Smooth muscle cell (in vitro differentiated cells): ENCODE results near the gene TMEM184B. TPM values are rescaled to one million over a fixed set of nuclear protein-coding genes. Genes with fewer than 3 reads are reported as not detected.

Experiments used
- DNase-seq: peaks from one replicate; lab custom pipeline; 2025; ENCODE audit not compliant: unreplicated experiment; lab: John Stamatoyannopoulos, UW
- H2AFZ ChIP-seq: fragments of 200-600 bp; sonication (generic); 2 replicates; pipeline ENCODE4 v1.6.0; 2016; ENCODE audit warnings: antibody characterized with exemption, low read depth, mild to moderate bottlenecking
- H3F3A ChIP-seq: fragments of 200-600 bp; sonication (generic); 2 replicates; pipeline ENCODE4 v1.6.0; 2017; ENCODE audit warnings: antibody characterized with exemption, low read depth
- H3K27ac ChIP-seq: fragments of 200-600 bp; sonication (generic); 2 replicates; pipeline ENCODE4 v1.5.1; 2016; ENCODE audit warnings: low read depth, mild to moderate bottlenecking
- H3K27me3 ChIP-seq: fragments of 200-600 bp; sonication (generic); 2 replicates; pipeline ENCODE4 v1.6.1; 2016; ENCODE audit warnings: low read depth, mild to moderate bottlenecking
- H3K36me3 ChIP-seq: fragments of 200-600 bp; sonication (generic); 2 replicates; pipeline ENCODE4 v1.5.1; 2016; ENCODE audit warnings: low read depth
- H3K4me1 ChIP-seq: fragments of 200-600 bp; sonication (generic); 2 replicates; pipeline ENCODE4 v1.5.1; 2016; ENCODE audit warnings: low read depth
- H3K4me2 ChIP-seq: fragments of 200-600 bp; sonication (generic); 2 replicates; pipeline ENCODE4 v1.6.0; 2016; ENCODE audit warnings: mild to moderate bottlenecking
- H3K4me3 ChIP-seq: fragments of 200-600 bp; sonication (generic); 2 replicates; pipeline ENCODE4 v1.5.1; 2016; ENCODE audit warnings: mild to moderate bottlenecking
- H3K79me2 ChIP-seq: fragments of 200-600 bp; sonication (generic); 2 replicates; pipeline ENCODE4 v1.6.0; 2016; ENCODE audit warnings: low read depth, mild to moderate bottlenecking
- H3K9ac ChIP-seq: fragments of 200-600 bp; sonication (generic); 2 replicates; pipeline ENCODE4 v1.6.0; 2016; ENCODE audit warnings: low read depth
- H3K9me3 ChIP-seq: fragments of 200-600 bp; sonication (generic); replicated peaks from 2 replicates; pipeline ENCODE4 v1.5.1; 2016; ENCODE audit warnings: low read depth
- H4K20me1 ChIP-seq: fragments of 200-600 bp; sonication (generic); 2 replicates; pipeline ENCODE4 v1.6.0; 2016; ENCODE audit warnings: low read depth
- WGBS: methylation state at CpG from one replicate; pipeline ENCODE4 v1.1.7; 2016; ENCODE audit warnings: low lambda C conversion rate; 5-methylcytosine and 5-hydroxymethylcytosine counted together
- polyA plus RNA-seq: library from polyadenylated mRNA; unstranded; fragments of >200 nt; fragmentation: Nextera tagmentation; extraction: Ambion mirVana; gene quantifications from 2 replicates; pipeline ENCODE4 v1.2.1, GENCODE V29; 2016
- total RNA-seq: library from RNA; depleted of rRNA; stranded (reverse); fragments of >200 nt; gene quantifications from 2 replicates; pipeline ENCODE4 v1.2.3, GENCODE V29; 2014
- TF ChIP-seq, protein P1 (sequence below): fragments of 200-600 bp; sonication (generic); IDR thresholded peaks from 2 replicates; pipeline ENCODE4 v1.5.1; 2017; ENCODE audit warnings: borderline replicate concordance, mild to moderate bottlenecking, antibody characterized with exemption; ENCODE audit not compliant: insufficient read depth, poor library complexity, severe bottlenecking

The TMEM184B gene
- total RNA-seq (34.1 and 54.4 TPM in 2 replicates), polyA plus RNA-seq (96.0 and 96.3 TPM in 2 replicates)

GRCh38 chr22:38272373-38273134, at the start of gene TMEM184B:
TSS of gene TMEM184B (minus strand) at chr22:38273010. CDS start at chr22:38247961, 25,049 bp downstream.
- 1% methylated on average over 47 of the region's 97 CpGs for WGBS
- Histone ChIP-seq H3K36me3 (no peaks in the 10 kb centered on the region), H3K4me1 (peaks cover 7% of the 10 kb centered on the region), H3K9ac (peak within 1 kb of the TSS; percentile 96), H3F3A (peaks cover 7% of the 10 kb centered on the region), H3K9me3 (no peaks in the 10 kb centered on the region), H3K27ac (peak within 1 kb of the TSS; percentile 87), H3K79me2 (peaks cover 55% of the 10 kb centered on the region), H3K4me3 (peak within 1 kb of the TSS; percentile 72), H4K20me1 (peaks cover 47% of the 10 kb centered on the region), H3K27me3 (no peaks in the 10 kb centered on the region), H2AFZ (peak within 1 kb of the TSS; percentile 96), H3K4me2 (peak within 1 kb of the TSS; percentile 97)
- TF ChIP-seq, protein P1, sequence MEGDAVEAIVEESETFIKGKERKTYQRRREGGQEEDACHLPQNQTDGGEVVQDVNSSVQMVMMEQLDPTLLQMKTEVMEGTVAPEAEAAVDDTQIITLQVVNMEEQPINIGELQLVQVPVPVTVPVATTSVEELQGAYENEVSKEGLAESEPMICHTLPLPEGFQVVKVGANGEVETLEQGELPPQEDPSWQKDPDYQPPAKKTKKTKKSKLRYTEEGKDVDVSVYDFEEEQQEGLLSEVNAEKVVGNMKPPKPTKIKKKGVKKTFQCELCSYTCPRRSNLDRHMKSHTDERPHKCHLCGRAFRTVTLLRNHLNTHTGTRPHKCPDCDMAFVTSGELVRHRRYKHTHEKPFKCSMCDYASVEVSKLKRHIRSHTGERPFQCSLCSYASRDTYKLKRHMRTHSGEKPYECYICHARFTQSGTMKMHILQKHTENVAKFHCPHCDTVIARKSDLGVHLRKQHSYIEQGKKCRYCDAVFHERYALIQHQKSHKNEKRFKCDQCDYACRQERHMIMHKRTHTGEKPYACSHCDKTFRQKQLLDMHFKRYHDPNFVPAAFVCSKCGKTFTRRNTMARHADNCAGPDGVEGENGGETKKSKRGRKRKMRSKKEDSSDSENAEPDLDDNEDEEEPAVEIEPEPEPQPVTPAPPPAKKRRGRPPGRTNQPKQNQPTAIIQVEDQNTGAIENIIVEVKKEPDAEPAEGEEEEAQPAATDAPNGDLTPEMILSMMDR: no peak
- peak; percentile 49 for DNase-seq

GRCh38 chr22:38320605-38321402, 48.0 kb upstream of the TMEM184B start:
- no peak overlapping the region for H3K4me2 ChIP-seq
- no peak overlapping the region for H3K27ac ChIP-seq
- no peak overlapping the region for H3K4me3 ChIP-seq
- H4K20me1 ChIP-seq: peaks cover 7% of the 10 kb centered on the region
- H3K79me2 ChIP-seq: peaks cover 12% of the 10 kb centered on the region
- peaks cover 20% of the 10 kb centered on the region for H3F3A ChIP-seq
- no peaks in the 10 kb centered on the region for H3K9me3 ChIP-seq
- no peak overlapping the region for H3K9ac ChIP-seq
- no peaks in the 10 kb centered on the region for H3K36me3 ChIP-seq
- no peaks in the 10 kb centered on the region for H3K27me3 ChIP-seq
- TF ChIP-seq, protein P1: no peak
- WGBS: 93% methylated on average over 11 of the region's 11 CpGs
- H3K4me1 ChIP-seq: peaks cover 18% of the 10 kb centered on the region
- DNase-seq: no peak
- no peak overlapping the region for H2AFZ ChIP-seq

DNA sequence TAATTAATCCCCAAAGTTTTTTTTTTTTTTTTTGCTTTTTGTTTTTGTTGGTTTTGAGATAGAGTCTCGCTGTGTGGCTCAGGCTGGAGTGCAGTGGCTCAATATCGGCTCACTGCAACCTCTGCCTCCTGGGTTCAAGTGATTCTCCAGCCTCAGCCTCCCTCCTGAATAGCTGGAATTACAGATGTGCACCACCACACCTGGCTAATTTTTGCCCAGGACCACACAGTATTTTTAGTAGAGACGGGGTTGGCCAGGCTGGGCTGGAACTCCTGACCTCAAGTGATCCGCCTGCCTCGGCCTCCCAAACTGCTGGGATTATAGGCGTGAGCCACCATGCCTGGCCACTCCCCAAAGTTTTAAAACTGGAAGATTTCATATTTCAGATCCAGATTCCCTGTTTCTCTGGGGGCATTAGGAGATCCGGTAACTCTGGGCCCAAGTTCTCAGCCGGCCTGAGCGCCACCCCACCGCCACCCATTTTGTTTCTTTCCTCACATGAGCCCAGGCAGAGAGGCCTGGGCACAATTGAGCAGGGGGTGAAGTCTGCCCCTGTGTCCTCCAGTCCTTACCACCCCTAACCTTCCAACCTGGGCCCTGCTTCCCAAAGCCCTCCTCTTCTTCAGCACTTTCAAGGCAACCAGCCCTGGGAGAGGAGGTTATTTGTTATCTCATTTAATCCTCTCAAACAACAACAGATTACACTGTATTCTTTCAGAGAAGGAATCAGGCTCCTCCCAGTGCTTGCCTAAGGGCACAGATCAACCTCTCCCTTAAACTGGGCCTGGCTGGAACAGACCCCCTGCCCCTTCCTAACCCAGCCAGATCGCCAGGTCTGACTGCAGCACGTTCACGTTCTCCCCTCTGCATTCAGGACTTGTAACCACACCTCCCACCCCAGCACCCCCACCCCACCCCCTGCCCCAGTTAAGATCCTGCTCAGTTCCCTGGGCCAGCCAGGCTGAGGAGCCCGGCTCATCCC, 46.3 kb upstream of the TMEM184B start:
- TF ChIP-seq, protein P1: no peak
- Histone ChIP-seq H3K4me3 (no peak overlapping the region), H3K36me3 (no peaks in the 10 kb centered on the region), H3K27me3 (no peaks in the 10 kb centered on the region), H3K4me2 (peak overlapping the region; percentile 85), H3K79me2 (peaks cover 29% of the 10 kb centered on the region), H3K27ac (peak overlapping the region; percentile 93), H3K9me3 (no peaks in the 10 kb centered on the region), H3K4me1 (peaks cover 34% of the 10 kb centered on the region), H3F3A (peaks cover 23% of the 10 kb centered on the region), H2AFZ (no peak overlapping the region), H3K9ac (peak overlapping the region; percentile 82), H4K20me1 (peaks cover 24% of the 10 kb centered on the region)
- DNase-seq: no peak
- 72% methylated on average over 14 of the region's 14 CpGs for WGBS
